BLaER1 (cell line): ENCODE measurements around the gene USP20.

Experiments used
- H3K27ac ChIP-seq: shearing (Covaris generic); formaldehyde crosslinking; 2 replicates; pipeline ENCODE4 v1.8.1; 2022
- H3K27me3 ChIP-seq: shearing (Covaris generic); formaldehyde crosslinking; 2 replicates; pipeline ENCODE4 v1.8.1; 2022
- H3K36me3 ChIP-seq: shearing (Covaris generic); formaldehyde crosslinking; 2 replicates; pipeline ENCODE4 v1.8.1; 2022
- H3K4me1 ChIP-seq: shearing (Covaris generic); formaldehyde crosslinking; 2 replicates; pipeline ENCODE4 v1.8.1; 2022
- H3K4me2 ChIP-seq: shearing (Covaris generic); formaldehyde crosslinking; 2 replicates; pipeline ENCODE4 v1.8.1; 2022
- H3K4me3 ChIP-seq: shearing (Covaris generic); formaldehyde crosslinking; 2 replicates; pipeline ENCODE4 v1.8.1; 2022
- H3K9ac ChIP-seq: shearing (Covaris generic); formaldehyde crosslinking; 2 replicates; pipeline ENCODE4 v1.8.1; 2022
- H3K9me3 ChIP-seq: shearing (Covaris generic); formaldehyde crosslinking; 2 replicates; pipeline ENCODE4 v1.8.1; 2022
- H4K20me1 ChIP-seq: shearing (Covaris generic); formaldehyde crosslinking; 2 replicates; pipeline ENCODE4 v1.8.1; 2022
- Cebpa-rat ChIP-seq: shearing (Covaris generic); IDR thresholded peaks from 2 replicates; pipeline ENCODE4 v1.8.1; 2022

USP20 gene

GRCh38 chr9:129865668-129866320 is 30.5 kb downstream of the USP20 start:
- peaks cover 86% of the 10 kb centered on the region for H3K4me1 ChIP-seq
- H3K27ac ChIP-seq: 0 out of 2 replicates have a peak overlapping the region, but pooled peaks have one; percentile 78
- H3K9ac ChIP-seq: no peak overlapping the region
- H3K4me2 ChIP-seq: peak overlapping the region; percentile 62
- H3K9me3 ChIP-seq: no peaks in the 10 kb centered on the region
- no peak overlapping the region for H3K4me3 ChIP-seq
- H3K36me3 ChIP-seq: peaks cover 28% of the 10 kb centered on the region
- H3K27me3 ChIP-seq: no peaks in the 10 kb centered on the region
- no peak for TF ChIP-seq Cebpa-rat
- no peaks in the 10 kb centered on the region for H4K20me1 ChIP-seq

GRCh38 chr9:129866394-129867135 is 31.3 kb downstream of the USP20 start:
- Histone ChIP-seq H4K20me1 (no peaks in the 10 kb centered on the region), H3K27me3 (no peaks in the 10 kb centered on the region), H3K4me1 (peaks cover 79% of the 10 kb centered on the region), H3K4me3 (no peak overlapping the region), H3K4me2 (peak overlapping the region; percentile 62), H3K9me3 (no peaks in the 10 kb centered on the region), H3K9ac (peak overlapping the region; percentile 51), H3K27ac (peak overlapping the region; percentile 78), H3K36me3 (peaks cover 21% of the 10 kb centered on the region)
- TF ChIP-seq Cebpa-rat: no peak

GRCh38 chr9:129867136-129868022 is 32.1 kb downstream of the USP20 start:
- no peak overlapping the region for H3K4me3 ChIP-seq
- H3K36me3 ChIP-seq: peaks cover 15% of the 10 kb centered on the region
- H3K27me3 ChIP-seq: no peaks in the 10 kb centered on the region
- H4K20me1 ChIP-seq: no peaks in the 10 kb centered on the region
- H3K9me3 ChIP-seq: no peaks in the 10 kb centered on the region
- peak overlapping the region; percentile 78 for H3K27ac ChIP-seq
- no peak for TF ChIP-seq Cebpa-rat
- peak overlapping the region; percentile 51 for H3K9ac ChIP-seq
- peak overlapping the region; percentile 62 for H3K4me2 ChIP-seq
- H3K4me1 ChIP-seq: peaks cover 70% of the 10 kb centered on the region

GRCh38 chr9:129868023-129868871 is 33.0 kb downstream of the USP20 start:
- H3K4me1 ChIP-seq: peaks cover 62% of the 10 kb centered on the region
- H3K36me3 ChIP-seq: peaks cover 17% of the 10 kb centered on the region
- no peaks in the 10 kb centered on the region for H3K27me3 ChIP-seq
- H4K20me1 ChIP-seq: no peaks in the 10 kb centered on the region
- TF ChIP-seq Cebpa-rat: no peak
- H3K9me3 ChIP-seq: no peaks in the 10 kb centered on the region
- H3K4me3 ChIP-seq: no peak overlapping the region
- peak overlapping the region; percentile 55 for H3K27ac ChIP-seq
- H3K9ac ChIP-seq: no peak overlapping the region
- peak overlapping the region; percentile 24 for H3K4me2 ChIP-seq

GRCh38 chr9:129868872-129869486 is 33.7 kb downstream of the USP20 start:
- Histone ChIP-seq H3K36me3 (peaks cover 24% of the 10 kb centered on the region), H3K9ac (no peak overlapping the region), H4K20me1 (no peaks in the 10 kb centered on the region), H3K9me3 (no peaks in the 10 kb centered on the region), H3K27ac (peak overlapping the region; percentile 55), H3K4me1 (peaks cover 54% of the 10 kb centered on the region), H3K27me3 (no peaks in the 10 kb centered on the region), H3K4me2 (peak overlapping the region; percentile 24), H3K4me3 (no peak overlapping the region)
- TF ChIP-seq Cebpa-rat: no peak

- no peaks in the 10 kb centered on the region for H3K27me3 ChIP-seq
- no peak for TF ChIP-seq Cebpa-rat
- peaks cover 32% of the 10 kb centered on the region for H3K36me3 ChIP-seq
- no peaks in the 10 kb centered on the region for H4K20me1 ChIP-seq
- H3K9me3 ChIP-seq: no peaks in the 10 kb centered on the region
- H3K27ac ChIP-seq: no peak overlapping the region
- H3K9ac ChIP-seq: no peak overlapping the region
- H3K4me1 ChIP-seq: peaks cover 46% of the 10 kb centered on the region
- no peak overlapping the region for H3K4me3 ChIP-seq
- H3K4me2 ChIP-seq: peak overlapping the region; percentile 24; the same call in 1 of the 2 replicates
Observed at GRCh38 chr9:129869585-129870501, 34.6 kb downstream of the USP20 start.

- Histone ChIP-seq H3K4me2 (no peak overlapping the region), H3K9me3 (no peaks in the 10 kb centered on the region), H3K27me3 (no peaks in the 10 kb centered on the region), H4K20me1 (no peaks in the 10 kb centered on the region), H3K4me1 (peaks cover 34% of the 10 kb centered on the region), H3K27ac (no peak overlapping the region), H3K9ac (no peak overlapping the region), H3K36me3 (peaks cover 38% of the 10 kb centered on the region), H3K4me3 (no peak overlapping the region)
- no peak for TF ChIP-seq Cebpa-rat
Observed at GRCh38 chr9:129871046-129871445, 35.8 kb downstream of the USP20 start.

- Histone ChIP-seq H3K27me3 (no peaks in the 10 kb centered on the region), H3K4me1 (peaks cover 7% of the 10 kb centered on the region), H3K9me3 (no peaks in the 10 kb centered on the region), H3K9ac (no peak overlapping the region), H3K4me3 (no peak overlapping the region), H3K27ac (no peak overlapping the region), H3K36me3 (peaks cover 46% of the 10 kb centered on the region), H3K4me2 (no peak overlapping the region), H4K20me1 (no peaks in the 10 kb centered on the region)
- TF ChIP-seq Cebpa-rat: no peak
Observed at GRCh38 chr9:129873563-129874190, 38.4 kb downstream of the USP20 start.
